Esophagus muscularis mucosa (tissue), 3 donors: Measurements from ENCODE around the gene TEX2.

ENCODE experiments used
- CTCF ChIP-seq, 3 experiments: fragments of 200-600 bp in 2 of 3; fragments of 450-650 bp in 1 of 3; sonication (generic) in 2 of 3; IDR thresholded peaks; one replicate each; pipeline ENCODE4 v1.5.1; 2017 to 2019; ENCODE audit warnings: antibody characterized with exemption in 3 of 3, mild to moderate bottlenecking in 2 of 3, moderate library complexity in 1 of 3
- POLR2A ChIP-seq: fragments of 450-650 bp; IDR thresholded peaks from one replicate; pipeline ENCODE4 v1.6.1; 2017; ENCODE audit warnings: antibody characterized with exemption, moderate library complexity, mild to moderate bottlenecking, low read depth

- TF ChIP-seq CTCF (IDR thresholded peaks at IDR 0.05) (no peak), POLR2A (no peak)
Observed at GRCh38 chr17:64135000-64135399, 128.1 kb downstream of the TEX2 start.
